H1 (cell line): ENCODE results near the gene CSHL1. TPM values are rescaled to one million over a fixed set of nuclear protein-coding genes. Genes with fewer than 3 reads are reported as not detected.

Experiments
- CBX8 ChIP-seq: fragments of 300-800, 300-1000 bp; sonication (generic); IDR thresholded peaks from 2 replicates; pipeline ENCODE4 v1.7.1; 2016; ENCODE audit warnings: low read depth, low read length, borderline replicate concordance
- CHD2 ChIP-seq: IDR thresholded peaks from 2 replicates; pipeline ENCODE4 v1.6.1; 2012; ENCODE audit warnings: low read length, improper control_type of control experiment
- CHD7 ChIP-seq: fragments of 300-600 bp; sonication (generic); IDR thresholded peaks from 2 replicates; pipeline ENCODE4 v1.7.1; 2012; ENCODE audit warnings: low read length, moderate library complexity, mild to moderate bottlenecking, inconsistent platforms; ENCODE audit not compliant: insufficient replicate concordance
- EP300 ChIP-seq, 2 experiments: IDR thresholded peaks; 1 replicate in 1 of 2; 2 replicates in 1 of 2; pipeline ENCODE4 v1.6.1; 2011 to 2012; ENCODE audit warnings: low read depth in 2 of 2, low read length in 2 of 2, mild to moderate bottlenecking in 2 of 2, borderline replicate concordance in 1 of 2, inconsistent platforms in 1 of 2, moderate library complexity in 1 of 2
- KDM1A ChIP-seq: fragments of 200-600, 300-600 bp; sonication (generic); IDR thresholded peaks from 2 replicates; pipeline ENCODE4 v1.7.1; 2016; ENCODE audit warnings: mild to moderate bottlenecking, low read length, borderline replicate concordance
- KDM5A ChIP-seq: fragments of 200-600 bp; IDR thresholded peaks from 2 replicates; pipeline ENCODE4 v1.7.1; 2012; ENCODE audit warnings: mild to moderate bottlenecking, low read length, inconsistent platforms, mixed read lengths
- RFX5 ChIP-seq: IDR thresholded peaks from 2 replicates; pipeline ENCODE4 v1.6.1; 2011; ENCODE audit warnings: low read depth, low read length, improper control_type of control experiment, borderline replicate concordance
- SIRT6 ChIP-seq: IDR thresholded peaks from one replicate; pipeline ENCODE4 v1.7.1; 2012; ENCODE audit warnings: low read length, inconsistent platforms
- SIX5 ChIP-seq: IDR thresholded peaks from 2 replicates; pipeline ENCODE4 v1.6.1; 2011; ENCODE audit warnings: mild to moderate bottlenecking, low read depth, low read length
- TBP ChIP-seq: IDR thresholded peaks from 2 replicates; pipeline ENCODE4 v1.6.1; 2011; ENCODE audit warnings: low read depth, low read length, improper control_type of control experiment
- polyA plus RNA-seq, 7 experiments: library from polyadenylated mRNA; depleted of rRNA in 3 of 7; stranded (reverse) in 5 of 7; unstranded in 2 of 7; fragments of >200 nt in 5 of 7; fragments of 200-250 nt in 2 of 7; gene quantifications; 1 replicate in 5 of 7; 2 replicates in 1 of 7; 4 replicates in 1 of 7; pipeline versions ENCODE4 v1.2.1 to v1.2.3, GENCODE V29; 2011 to 2013; ENCODE audit warnings: missing spikeins in 2 of 7, mixed read lengths in 2 of 7
- total RNA-seq: library from RNA; stranded (reverse); fragmentation: NEBNext Ultra II Directional; extraction: Animal tissue kit (Norgen Biotek cat#: 25700); gene quantifications from 2 replicates; pipeline ENCODE4 v1.2.1, GENCODE V29; 2021
- TF ChIP-seq, protein P1 (sequence below): IDR thresholded peaks from 2 replicates; pipeline ENCODE4 v1.6.1; 2011; ENCODE audit warnings: low read length, improper control_type of control experiment

CSHL1 gene
- total and polyA plus RNA-seq, 2 of the 8 experiments (the other 6 are each of a cell fraction or from before 2014, with no cell fraction given): not detected

DNA sequence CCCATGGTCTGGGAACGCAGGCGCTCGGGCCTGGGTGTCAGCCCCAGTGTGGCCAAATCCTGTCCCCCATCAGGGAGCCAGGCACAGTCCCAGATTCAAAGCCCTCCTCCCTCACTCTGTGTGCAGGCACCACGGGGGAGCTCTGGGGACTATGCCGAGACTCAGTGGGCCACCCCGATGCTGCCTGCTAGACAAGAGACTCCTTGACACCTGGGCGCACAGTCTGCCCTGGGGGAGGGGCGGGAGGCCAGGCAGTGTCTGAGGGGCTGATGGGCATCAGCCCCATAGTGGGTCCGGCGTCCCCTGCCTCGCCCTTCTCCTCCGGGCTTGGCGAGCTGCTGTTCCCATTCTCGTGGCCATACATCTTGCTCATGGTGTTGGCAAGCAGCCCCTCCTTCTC lies 29.5 kb upstream of the CSHL1 start (continued):
- TF ChIP-seq CHD7 (no peak), KDM5A (no peak), KDM1A (no peak), RFX5 (no peak), SIRT6 (no peak), SIX5 (no peak), TBP (no peak), CHD2 (no peak), EP300 (IDR thresholded peaks at IDR 0.05; ENCODE audit: borderline replicate concordance in 1 of 2, low read depth in 2 of 2, low read length in 2 of 2) (no peak), CBX8 (no peak)
- TF ChIP-seq, protein P1, sequence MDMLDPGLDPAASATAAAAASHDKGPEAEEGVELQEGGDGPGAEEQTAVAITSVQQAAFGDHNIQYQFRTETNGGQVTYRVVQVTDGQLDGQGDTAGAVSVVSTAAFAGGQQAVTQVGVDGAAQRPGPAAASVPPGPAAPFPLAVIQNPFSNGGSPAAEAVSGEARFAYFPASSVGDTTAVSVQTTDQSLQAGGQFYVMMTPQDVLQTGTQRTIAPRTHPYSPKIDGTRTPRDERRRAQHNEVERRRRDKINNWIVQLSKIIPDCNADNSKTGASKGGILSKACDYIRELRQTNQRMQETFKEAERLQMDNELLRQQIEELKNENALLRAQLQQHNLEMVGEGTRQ: no peak
